Upper lobe of right lung (tissue), 1 donor: Measurements from ENCODE around the gene TNFRSF13B. TPM values are rescaled to one million over a fixed set of nuclear protein-coding genes. Genes with fewer than 3 reads are reported as not detected.
"Not testable (repeated sequence)": the region's sequence is repeated elsewhere in the genome, so short reads cannot be mapped to it uniquely, and the experiment has no call there.

Experiments
- ATAC-seq: fragments of 200-7000 bp; cut with Tn5 transposase; one replicate; pipeline ENCODE4 v1.9.1; 2020; ENCODE audit warnings: mild to moderate bottlenecking, moderate library complexity
- DNase-seq: peaks from one replicate; pipeline ENCODE4 v3.0.0-alpha.2; 2020
- H3K27ac ChIP-seq: fragments of 200-600 bp; one replicate; pipeline ENCODE4 v1.8.0; 2022
- H3K27me3 ChIP-seq: fragments of 200-600 bp; one replicate; pipeline ENCODE4 v1.8.0; 2022; ENCODE audit warnings: mild to moderate bottlenecking
- H3K36me3 ChIP-seq: fragments of 200-600 bp; one replicate; pipeline ENCODE4 v1.8.0; 2022
- H3K4me1 ChIP-seq: fragments of 200-600 bp; one replicate; pipeline ENCODE4 v1.8.0; 2022
- H3K4me3 ChIP-seq: fragments of 200-600 bp; one replicate; pipeline ENCODE4 v1.8.0; 2022; ENCODE audit warnings: mild to moderate bottlenecking
- H3K9me3 ChIP-seq: fragments of 200-600 bp; one replicate; pipeline ENCODE4 v1.8.0; 2022
- intact Hi-C: fragments of 100-400 bp; cut with DNase I; formaldehyde crosslinking; loops from one replicate; pipeline ENCODE4 v1.11.0; 2022
- total RNA-seq: library from RNA; stranded (reverse); fragmentation: NEBNext Ultra II Directional; extraction: Animal tissue kit (Norgen Biotek cat#: 25700); gene quantifications from one replicate; pipeline ENCODE4 v1.2.1, GENCODE V29; 2021
- TF ChIP-seq, protein P1 (sequence below): fragments of 200-600 bp; IDR thresholded peaks from one replicate; pipeline ENCODE4 v1.8.0; 2022; ENCODE audit warnings: antibody characterized with exemption
- donor health status: DM: no; HTN: yes; CAD: no; lungs with severe emphysema.

TNFRSF13B gene
- total RNA-seq, 1 donor from 2014 or later: not detected

DNA sequence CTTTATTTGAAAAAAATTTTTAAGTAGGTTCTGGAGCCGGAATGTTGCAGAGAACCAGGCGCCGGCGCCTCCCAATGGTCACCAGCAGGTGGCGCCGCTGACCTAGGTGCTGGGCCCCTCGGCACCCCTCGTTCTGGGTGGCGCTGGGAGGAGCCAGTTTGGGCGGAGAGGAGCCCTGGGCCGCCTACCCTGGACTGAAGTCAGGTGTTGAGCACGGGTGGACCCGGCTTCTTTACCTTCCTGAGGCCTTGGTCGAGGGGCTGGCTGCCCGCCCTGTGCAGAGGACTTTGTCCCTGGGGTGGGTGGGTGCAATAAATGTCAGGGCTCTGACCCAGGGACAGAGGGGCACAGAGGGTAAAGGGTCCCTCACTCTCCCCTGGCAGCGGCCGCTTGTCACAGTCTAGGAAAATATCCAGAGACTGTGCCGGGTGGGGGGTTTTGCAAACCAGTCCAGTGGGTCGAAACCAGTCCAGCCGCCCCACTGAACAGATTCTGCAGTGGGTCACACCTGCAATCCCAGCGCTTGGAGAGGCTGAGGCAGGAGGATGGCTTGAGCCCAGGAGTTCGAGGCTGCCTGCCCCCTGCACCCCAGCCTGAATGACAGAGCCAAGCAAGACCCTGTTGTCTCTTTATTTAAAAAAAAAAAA, 30.1 kb upstream of the TNFRSF13B start:
- intact Hi-C loops: loop anchor here (10.0 kb wide), 1 partner anchor 113 kb away; no protein-coding TSS in a partner anchor
- DNase-seq: peak; percentile 91
- Histone ChIP-seq H3K27ac (no peak overlapping the region), H3K36me3 (no peaks in the 10 kb centered on the region), H3K9me3 (no peaks in the 10 kb centered on the region), H3K27me3 (no peaks in the 10 kb centered on the region), H3K4me1 (peaks cover 5% of the 10 kb centered on the region), H3K4me3 (no peak overlapping the region)
- ATAC-seq: peak; percentile 94
- TF ChIP-seq, protein P1, sequence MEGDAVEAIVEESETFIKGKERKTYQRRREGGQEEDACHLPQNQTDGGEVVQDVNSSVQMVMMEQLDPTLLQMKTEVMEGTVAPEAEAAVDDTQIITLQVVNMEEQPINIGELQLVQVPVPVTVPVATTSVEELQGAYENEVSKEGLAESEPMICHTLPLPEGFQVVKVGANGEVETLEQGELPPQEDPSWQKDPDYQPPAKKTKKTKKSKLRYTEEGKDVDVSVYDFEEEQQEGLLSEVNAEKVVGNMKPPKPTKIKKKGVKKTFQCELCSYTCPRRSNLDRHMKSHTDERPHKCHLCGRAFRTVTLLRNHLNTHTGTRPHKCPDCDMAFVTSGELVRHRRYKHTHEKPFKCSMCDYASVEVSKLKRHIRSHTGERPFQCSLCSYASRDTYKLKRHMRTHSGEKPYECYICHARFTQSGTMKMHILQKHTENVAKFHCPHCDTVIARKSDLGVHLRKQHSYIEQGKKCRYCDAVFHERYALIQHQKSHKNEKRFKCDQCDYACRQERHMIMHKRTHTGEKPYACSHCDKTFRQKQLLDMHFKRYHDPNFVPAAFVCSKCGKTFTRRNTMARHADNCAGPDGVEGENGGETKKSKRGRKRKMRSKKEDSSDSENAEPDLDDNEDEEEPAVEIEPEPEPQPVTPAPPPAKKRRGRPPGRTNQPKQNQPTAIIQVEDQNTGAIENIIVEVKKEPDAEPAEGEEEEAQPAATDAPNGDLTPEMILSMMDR: no peak

DNA sequence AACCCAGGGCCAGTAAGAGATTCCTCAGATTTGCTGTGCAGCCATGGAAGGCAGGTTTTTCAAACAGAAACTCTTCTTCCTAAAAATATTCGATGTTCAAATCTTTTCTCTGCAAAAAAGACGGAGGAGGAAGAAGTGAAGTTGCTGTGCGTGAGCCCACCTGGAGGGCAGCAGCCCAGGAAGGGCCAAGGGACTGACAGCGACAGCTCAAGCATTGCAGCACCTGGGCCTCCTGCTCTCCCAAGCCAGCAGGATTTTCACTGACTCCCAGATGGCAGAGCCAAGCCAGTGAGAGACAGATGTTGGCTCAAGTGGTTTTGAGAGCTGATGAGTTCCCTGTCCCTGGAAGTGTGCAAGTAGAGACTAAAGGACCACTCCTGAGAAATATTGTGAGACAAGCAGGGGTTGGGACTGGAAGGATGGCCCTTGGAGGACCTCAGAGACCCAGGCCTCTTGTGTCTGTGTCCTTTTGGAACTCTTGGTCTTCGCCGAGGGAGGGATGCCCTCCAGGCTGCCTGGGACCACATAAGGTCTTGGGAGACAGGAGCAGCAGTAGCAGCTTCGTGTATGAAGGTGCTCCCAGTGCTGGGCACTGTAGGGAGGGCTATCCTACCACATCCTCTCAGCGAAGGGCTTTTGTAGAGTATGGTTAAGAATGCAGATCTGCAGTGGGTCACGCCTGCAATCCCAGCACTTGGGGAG, 29.3 kb upstream of the TNFRSF13B start:
- intact Hi-C loops: loop anchor here (10.0 kb wide), 1 partner anchor 114 kb away; no protein-coding TSS in a partner anchor
- TF ChIP-seq, protein P1: no peak

DNA sequence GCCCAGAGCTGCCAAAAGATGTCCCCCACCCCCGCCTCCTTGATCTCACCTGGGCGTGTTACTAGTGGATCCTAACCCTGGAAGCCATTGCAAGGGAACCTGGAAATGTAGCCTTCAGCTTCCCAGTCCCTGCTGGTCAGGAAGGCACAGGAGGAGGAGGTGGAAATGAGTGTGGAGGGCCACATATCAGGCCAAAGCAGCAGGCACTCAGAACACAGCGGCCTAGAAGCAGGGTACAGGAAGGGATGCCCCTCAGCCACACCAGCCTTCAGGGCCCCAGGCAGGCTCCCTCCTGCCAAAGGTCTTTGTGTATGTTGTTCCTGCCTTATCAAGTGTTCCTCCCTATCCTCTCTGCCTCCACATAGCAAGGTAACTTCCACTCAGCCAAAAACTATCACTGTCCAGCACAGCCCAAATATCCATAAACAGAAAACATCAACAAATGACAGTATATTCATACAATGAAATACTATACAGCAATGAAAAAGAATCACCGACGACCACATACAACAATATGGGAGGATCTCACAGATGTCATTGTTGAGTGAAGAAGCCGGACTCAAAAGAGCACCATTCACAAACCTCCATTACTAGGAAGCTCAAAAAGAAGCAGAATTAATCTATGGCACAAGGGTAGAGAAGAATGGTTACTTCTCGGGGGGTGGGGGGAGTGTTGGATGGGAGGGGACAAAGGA, 28.2 kb upstream of the TNFRSF13B start:
- TF ChIP-seq, protein P1: no peak
- intact Hi-C loops: loop anchor here (10.0 kb wide), 1 partner anchor 115 kb away; no protein-coding TSS in a partner anchor
- Histone ChIP-seq H3K4me1 (peaks cover 5% of the 10 kb centered on the region), H3K27ac (no peak overlapping the region), H3K36me3 (no peaks in the 10 kb centered on the region), H3K4me3 (no peak overlapping the region), H3K9me3 (no peaks in the 10 kb centered on the region), H3K27me3 (no peaks in the 10 kb centered on the region)
- DNase-seq (no peak), ATAC-seq (no peak)

More for the DNA sequence above, 29.3 kb upstream of the TNFRSF13B start:
- no peaks in the 10 kb centered on the region for H3K27me3 ChIP-seq
- DNase-seq: no peak
- no peaks in the 10 kb centered on the region for H3K36me3 ChIP-seq
- H3K9me3 ChIP-seq: no peaks in the 10 kb centered on the region
- no peak for ATAC-seq
- no peak overlapping the region for H3K27ac ChIP-seq
- H3K4me1 ChIP-seq: peaks cover 5% of the 10 kb centered on the region
- H3K4me3 ChIP-seq: no peak overlapping the region

DNA sequence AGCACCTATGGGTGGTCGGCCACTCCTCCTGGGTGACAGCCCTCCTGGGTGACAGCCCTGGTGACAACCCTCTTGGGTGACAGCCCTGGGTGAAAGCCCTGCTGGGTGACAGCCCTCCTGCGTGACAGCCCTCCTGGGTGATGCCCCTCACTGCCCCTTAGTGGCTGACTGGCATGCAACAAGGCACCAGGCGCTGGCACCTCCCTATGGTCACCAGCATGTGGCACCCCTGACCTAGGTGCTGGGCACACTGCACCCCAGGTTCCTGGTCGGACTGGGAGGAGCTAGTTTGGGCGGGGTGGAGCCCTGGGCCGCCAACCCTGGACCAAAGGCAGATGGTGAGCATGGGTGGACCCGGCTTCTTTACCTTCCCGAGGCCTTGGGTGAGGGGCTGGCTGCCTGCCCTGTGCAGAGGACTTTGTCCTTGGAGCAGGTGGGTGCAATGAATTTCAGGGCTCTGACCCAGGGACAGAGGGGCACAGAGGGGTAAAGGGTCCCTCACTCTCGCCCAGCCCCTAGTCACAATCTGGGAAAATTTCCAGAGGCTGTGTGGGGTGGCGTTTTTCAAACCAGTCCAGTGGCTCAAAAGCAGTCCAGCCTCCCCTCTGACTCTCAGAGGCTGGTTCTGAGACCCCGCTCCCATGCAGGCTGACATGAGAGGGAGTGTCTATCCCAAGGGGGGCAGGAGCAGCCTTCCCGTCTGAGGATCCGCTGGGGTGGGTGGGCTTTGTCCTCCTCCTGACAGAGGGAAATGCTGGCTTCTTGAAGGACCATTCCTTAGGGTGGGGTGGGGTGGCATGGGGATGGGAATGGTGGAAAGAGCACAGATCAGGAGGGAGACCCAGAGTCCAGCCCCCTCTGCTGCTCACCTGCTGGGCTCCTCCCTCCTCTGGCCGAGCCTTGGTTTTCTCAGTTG, 25.9 kb upstream of the TNFRSF13B start:
- H3K27me3 ChIP-seq: no peaks in the 10 kb centered on the region
- ATAC-seq (no peak), DNase-seq (no peak)
- no peak overlapping the region for H3K4me3 ChIP-seq
- TF ChIP-seq, protein P1: no peak
- H3K36me3 ChIP-seq: no peaks in the 10 kb centered on the region
- no peaks in the 10 kb centered on the region for H3K9me3 ChIP-seq
- H3K27ac ChIP-seq: no peak overlapping the region
- peaks cover 5% of the 10 kb centered on the region for H3K4me1 ChIP-seq
- intact Hi-C loops: no loop called here

DNA sequence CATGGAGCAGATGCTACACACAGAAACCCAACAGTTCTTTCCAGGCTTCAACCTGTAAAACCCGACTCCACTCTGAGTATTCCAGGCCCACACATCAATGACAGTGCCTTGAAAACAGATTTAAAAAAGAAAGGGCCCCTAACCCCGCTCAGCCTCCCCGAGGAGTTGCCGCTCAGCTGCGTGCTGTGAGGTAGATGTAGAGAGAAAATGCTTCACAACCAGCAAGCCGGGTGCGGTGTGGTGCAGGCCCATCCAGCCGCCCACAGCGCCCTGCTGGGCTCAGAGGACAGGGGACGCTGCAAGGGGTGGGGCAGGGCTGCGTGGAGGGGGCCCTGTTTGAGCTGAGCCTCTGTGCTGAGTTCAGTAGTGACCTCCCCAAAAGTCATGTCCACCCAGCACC, 24.8 kb upstream of the TNFRSF13B start:
- H3K27ac ChIP-seq, H3K4me1 ChIP-seq, intact Hi-C loops, DNase-seq, ATAC-seq, H3K9me3 ChIP-seq, H3K36me3 ChIP-seq, H3K4me3 ChIP-seq, H3K27me3 ChIP-seq: not testable (repeated sequence)
